Mesothelial cell of epicardium (in vitro differentiated cells): Measurements from ENCODE around the gene PDGFB. TPM values are rescaled to one million over a fixed set of nuclear protein-coding genes. Genes with fewer than 3 reads are reported as not detected.
"Not testable (repeated sequence)": the region's sequence is repeated elsewhere in the genome, so short reads cannot be mapped to it uniquely, and the experiment has no call there.

Experiments
- DNase-seq, 2 experiments: peaks; one replicate each; pipeline ENCODE4 v3.0.0; 2021; ENCODE audit warnings: low spot score in 2 of 2; ENCODE audit not compliant: unreplicated experiment in 2 of 2
- H3K27ac Mint-ChIP-seq: 2 replicates; pipeline ENCODE4 v1.8.0; 2021; ENCODE audit warnings: mixed read lengths
- H3K27me3 Mint-ChIP-seq: 2 replicates; pipeline ENCODE4 v1.8.0; 2021; ENCODE audit warnings: low read depth, mixed read lengths
- H3K36me3 Mint-ChIP-seq: 2 replicates; pipeline ENCODE4 v1.8.0; 2021; ENCODE audit warnings: mixed read lengths
- H3K4me1 Mint-ChIP-seq: 2 replicates; pipeline ENCODE4 v1.8.0; 2021; ENCODE audit warnings: mixed read lengths
- H3K4me3 Mint-ChIP-seq: 2 replicates; pipeline ENCODE4 v1.8.0; 2021; ENCODE audit warnings: mild to moderate bottlenecking, moderate library complexity, mixed read lengths
- H3K9me3 Mint-ChIP-seq: 2 replicates; pipeline ENCODE4 v1.8.0; 2021; ENCODE audit warnings: mixed read lengths
- CTCF ChIP-seq: fragments of 200-600 bp; sonication (generic); IDR thresholded peaks from one replicate; pipeline ENCODE4 v1.5.0; 2021; ENCODE audit warnings: antibody characterized with exemption; ENCODE audit not compliant: unreplicated experiment
- total RNA-seq: library from RNA; stranded (reverse); gene quantifications from 3 replicates; pipeline ENCODE4 v1.2.1, GENCODE V29; 2021

PDGFB gene
- total RNA-seq, 1 donor from 2014 or later = 14.7 TPM

- Mint-ChIP-seq H3K4me1 (peaks cover 2% of the 10 kb centered on the region), H3K36me3 (peaks cover 30% of the 10 kb centered on the region), H3K9me3 (peaks cover 9% of the 10 kb centered on the region), H3K27me3 (no peaks in the 10 kb centered on the region), H3K27ac (peak overlapping the region; percentile 17), H3K4me3 (no peak overlapping the region)
- TF ChIP-seq CTCF = no peak
- DNase-seq = no peak
These were observed 22.6 kb downstream of the PDGFB start for GRCh38 chr22:39221999-39222686.

- peaks cover 9% of the 10 kb centered on the region for H3K9me3 Mint-ChIP-seq
- DNase-seq = peak in 1 of 2 experiments; percentile 5
- H3K36me3 Mint-ChIP-seq = peaks cover 30% of the 10 kb centered on the region
- no peak overlapping the region for H3K4me3 Mint-ChIP-seq
- no peaks in the 10 kb centered on the region for H3K27me3 Mint-ChIP-seq
- no peak for TF ChIP-seq CTCF
- peaks cover 2% of the 10 kb centered on the region for H3K4me1 Mint-ChIP-seq
- H3K27ac Mint-ChIP-seq = peak overlapping the region; percentile 75
These were observed 23.6 kb downstream of the PDGFB start for GRCh38 chr22:39220890-39221850.

GRCh38 chr22:39220450-39220849 lies 24.3 kb downstream of the PDGFB start:
- DNase-seq = peak; percentile 6 to 13
- peaks cover 9% of the 10 kb centered on the region for H3K9me3 Mint-ChIP-seq

GRCh38 chr22:39219071-39220039 lies 25.4 kb downstream of the PDGFB start:
- no peak overlapping the region for H3K4me3 Mint-ChIP-seq
- no peak overlapping the region for H3K27ac Mint-ChIP-seq
- H3K4me1 Mint-ChIP-seq = peaks cover 8% of the 10 kb centered on the region

More at GRCh38 chr22:39220450-39220849, 24.3 kb downstream of the PDGFB start:
- Mint-ChIP-seq H3K4me3 (no peak overlapping the region), H3K27ac (no peak overlapping the region), H3K36me3 (peaks cover 25% of the 10 kb centered on the region), H3K4me1 (peaks cover 2% of the 10 kb centered on the region), H3K27me3 (no peaks in the 10 kb centered on the region)
- no peak for TF ChIP-seq CTCF

GRCh38 chr22:39218432-39218831 lies 26.4 kb downstream of the PDGFB start:
- DNase-seq, H3K27me3 Mint-ChIP-seq: not testable (repeated sequence)

More at GRCh38 chr22:39219071-39220039, 25.4 kb downstream of the PDGFB start:
- H3K9me3 Mint-ChIP-seq = peaks cover 9% of the 10 kb centered on the region
- peak; percentile 8 to 34 for DNase-seq
- peaks cover 25% of the 10 kb centered on the region for H3K36me3 Mint-ChIP-seq
- H3K27me3 Mint-ChIP-seq = no peaks in the 10 kb centered on the region
- no peak for TF ChIP-seq CTCF

More at GRCh38 chr22:39218432-39218831, 26.4 kb downstream of the PDGFB start:
- peaks cover 18% of the 10 kb centered on the region for H3K36me3 Mint-ChIP-seq
- H3K9me3 Mint-ChIP-seq, H3K4me3 Mint-ChIP-seq, H3K27ac Mint-ChIP-seq: not testable (repeated sequence)
- peaks cover 14% of the 10 kb centered on the region for H3K4me1 Mint-ChIP-seq
